GM18867 (cell line): ENCODE results near the gene EXOC2.
"Not testable (repeated sequence)": the region's sequence is repeated elsewhere in the genome, so short reads cannot be mapped to it uniquely, and the experiment has no call there.

ENCODE experiments used
- ATAC-seq: cut with Tn5 transposase; IDR thresholded peaks from one replicate; pipeline ENCODE4 v1.9.1; 2021; ENCODE audit warnings: mild to moderate bottlenecking, moderate library complexity; ENCODE audit not compliant: unreplicated experiment

EXOC2 gene

GRCh38 chr6:593139-593906, 99.6 kb downstream of the EXOC2 start:
- no peak for ATAC-seq

GRCh38 chr6:589090-589489, 103.8 kb downstream of the EXOC2 start:
- no peak for ATAC-seq

DNA sequence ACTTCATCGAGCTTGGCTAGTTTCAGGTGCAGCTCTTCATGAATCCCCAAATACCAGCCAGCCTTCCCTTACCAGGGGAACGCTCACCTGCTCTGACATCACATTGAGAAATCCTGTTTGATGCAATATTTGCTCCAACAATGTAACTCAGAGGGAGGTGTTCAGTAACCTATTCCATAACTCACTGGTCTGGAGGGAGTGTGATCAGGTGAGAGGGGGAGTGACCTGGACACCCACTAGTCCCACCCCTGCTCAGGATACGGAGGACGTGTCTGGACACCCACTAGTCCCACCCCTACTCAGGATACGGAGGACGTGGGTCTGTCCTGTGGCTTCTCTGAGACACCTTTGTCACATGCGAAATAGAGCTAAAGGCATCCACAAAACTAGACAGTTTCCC, 106.4 kb downstream of the EXOC2 start:
- no peak for ATAC-seq

DNA sequence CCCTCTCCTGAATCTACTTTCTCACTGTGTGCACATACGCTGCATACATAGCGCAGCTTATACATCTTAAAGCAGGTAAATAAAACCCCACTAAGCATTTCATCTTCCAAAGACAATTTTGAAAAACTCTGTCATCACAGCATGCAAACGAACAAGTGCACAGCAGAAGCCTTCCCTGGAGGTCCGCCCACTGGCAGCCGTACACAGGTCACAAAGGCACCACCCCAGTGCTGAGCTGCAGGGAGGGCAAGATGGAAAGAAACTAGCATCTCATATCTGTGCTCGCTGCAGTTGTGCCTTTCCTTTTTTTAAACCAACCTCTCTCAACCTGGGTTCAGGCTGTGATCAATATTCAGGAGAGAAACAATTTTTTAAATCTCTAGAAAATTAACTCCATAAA, 109.3 kb downstream of the EXOC2 start:
- ATAC-seq, result no peak

GRCh38 chr6:583116-583515, 109.8 kb downstream of the EXOC2 start:
- ATAC-seq, result no peak

DNA sequence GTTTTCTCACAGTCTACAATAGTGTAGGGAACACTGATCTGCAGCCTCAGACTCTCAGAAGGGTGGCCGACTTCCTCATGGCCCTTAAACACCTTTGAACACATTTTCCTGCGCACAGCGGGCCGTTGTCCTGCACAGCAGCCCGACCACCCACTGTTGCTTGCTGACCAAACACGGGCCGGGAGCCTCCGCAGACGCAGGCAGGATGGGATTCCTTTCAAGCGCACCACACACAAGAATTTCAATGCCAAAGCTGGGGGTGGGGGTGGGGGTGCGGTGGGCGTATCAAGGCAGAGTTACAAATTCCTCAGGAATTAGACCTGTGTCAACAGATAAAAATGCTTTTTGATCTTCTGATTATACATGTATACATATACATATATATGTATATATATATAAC, 110.6 kb downstream of the EXOC2 start:
- ATAC-seq, result no peak

GRCh38 chr6:579339-579738, 113.6 kb downstream of the EXOC2 start:
- ATAC-seq, result no peak

GRCh38 chr6:572596-573265, 120.2 kb downstream of the EXOC2 start:
- no peak for ATAC-seq

GRCh38 chr6:571892-572291, 121.0 kb downstream of the EXOC2 start:
- ATAC-seq, result no peak

GRCh38 chr6:570825-571224, 122.1 kb downstream of the EXOC2 start:
- ATAC-seq, result no peak

- ATAC-seq, result no peak
Observed at GRCh38 chr6:568954-569523, 123.9 kb downstream of the EXOC2 start.

- ATAC-seq, result no peak
Observed at GRCh38 chr6:568085-568484, 124.9 kb downstream of the EXOC2 start.

DNA sequence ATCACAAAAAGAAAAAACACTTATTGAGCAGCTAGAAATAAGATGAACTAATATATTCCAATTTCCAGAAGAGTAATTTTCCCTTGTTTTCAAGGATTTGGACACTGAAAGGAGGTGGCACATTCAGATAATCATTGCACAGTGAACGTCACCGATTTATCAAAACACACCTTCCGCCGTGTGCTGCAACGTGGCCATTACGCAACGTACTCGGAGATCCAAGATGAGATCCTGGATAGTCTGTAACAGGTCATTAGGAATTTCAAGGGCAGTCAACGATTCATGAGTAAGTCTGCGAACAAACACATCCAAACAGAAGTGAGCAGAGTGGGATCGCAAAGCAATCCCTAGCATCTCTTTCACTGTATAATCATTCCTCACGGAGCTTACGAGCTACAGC, 129.1 kb downstream of the EXOC2 start:
- ATAC-seq, result no peak

GRCh38 chr6:562052-562676, 130.8 kb downstream of the EXOC2 start:
- ATAC-seq, result no peak

DNA sequence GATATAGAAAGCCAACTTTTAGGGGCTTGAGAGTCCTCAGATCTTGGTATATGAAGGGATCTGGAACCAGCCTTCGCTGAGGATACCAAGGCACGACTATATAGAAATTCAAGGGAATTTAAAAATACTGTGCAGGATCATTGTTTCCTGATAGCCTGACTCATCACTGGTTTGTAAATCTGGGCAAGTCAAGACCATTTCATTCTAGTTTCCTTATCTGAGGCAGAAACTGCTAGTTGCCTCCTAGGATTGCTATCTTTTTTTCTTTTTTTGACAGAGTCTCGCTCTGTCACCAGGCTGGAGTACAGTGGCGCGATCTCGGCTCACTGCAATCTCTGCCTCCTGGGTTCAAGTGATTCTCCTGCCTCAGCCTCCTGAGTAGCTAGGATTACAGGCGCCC, 131.6 kb downstream of the EXOC2 start:
- ATAC-seq, result not testable (repeated sequence)

- no peak for ATAC-seq
Observed at GRCh38 chr6:558959-559358, 134.0 kb downstream of the EXOC2 start.

GRCh38 chr6:558089-558488, 134.8 kb downstream of the EXOC2 start:
- ATAC-seq, result no peak

DNA sequence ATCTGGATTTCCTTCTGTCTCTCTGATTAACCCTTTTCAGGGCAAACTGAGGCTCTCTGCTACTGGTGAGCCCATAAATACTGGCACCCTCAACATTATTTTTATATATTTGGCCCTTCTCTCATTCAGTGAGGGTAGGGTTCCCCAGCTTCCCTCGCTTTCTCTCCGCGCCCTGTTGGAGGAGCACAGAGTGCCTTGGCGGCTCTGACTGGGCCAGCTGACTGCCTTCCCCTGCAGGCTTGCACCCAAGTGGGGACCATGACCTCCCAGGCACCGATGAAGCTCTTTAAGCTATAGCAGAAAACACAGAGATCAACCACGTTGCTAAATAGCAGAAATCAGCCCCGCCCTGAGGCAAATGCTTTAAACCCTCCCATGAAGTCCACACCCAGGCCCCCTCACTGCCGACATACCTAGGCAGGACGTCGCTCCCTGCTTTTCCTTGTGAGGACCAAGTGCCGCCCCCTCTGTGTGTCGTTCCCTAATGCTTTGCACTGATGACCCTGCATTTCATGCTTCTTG, 141.0 kb downstream of the EXOC2 start:
- ATAC-seq, result no peak

DNA sequence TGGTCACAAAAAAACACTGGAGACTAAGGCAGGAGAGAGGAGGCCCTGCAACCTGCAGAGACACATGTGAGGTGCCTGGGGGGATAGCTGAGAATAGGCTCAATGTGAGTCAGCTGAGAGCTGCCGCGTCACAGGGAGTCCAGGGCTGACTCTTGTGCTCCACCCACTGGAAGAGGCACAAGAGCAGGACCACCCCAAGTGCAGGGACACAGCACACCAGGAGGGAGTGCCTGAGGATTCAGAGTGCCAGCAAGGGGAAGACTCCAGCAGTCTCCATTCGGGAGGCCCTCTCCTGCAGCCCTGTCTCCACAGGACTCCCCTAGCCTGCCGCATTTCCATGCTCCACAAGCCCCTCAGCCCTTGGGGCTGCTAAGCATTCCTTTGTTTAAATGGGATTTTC, 141.5 kb downstream of the EXOC2 start:
- ATAC-seq, result no peak

DNA sequence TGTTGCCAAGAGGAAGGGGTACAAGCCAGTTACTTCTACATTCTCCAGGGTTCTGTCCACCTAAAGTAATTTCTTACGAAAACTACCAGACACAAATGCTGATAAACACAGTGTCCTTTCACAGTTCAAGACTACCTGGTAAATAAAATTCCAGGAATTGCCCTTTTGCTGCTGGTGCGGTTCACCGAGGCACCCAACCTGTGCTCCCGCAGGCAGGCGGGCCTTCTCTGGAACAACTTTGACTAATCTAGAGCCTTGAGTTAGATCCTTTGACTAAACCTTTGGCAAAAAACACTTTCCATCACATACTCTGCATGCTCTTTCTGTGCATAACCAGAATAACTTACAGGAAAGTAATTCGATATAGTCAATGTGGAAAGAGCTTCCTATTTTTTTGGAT, 143.0 kb downstream of the EXOC2 start:
- no peak for ATAC-seq

DNA sequence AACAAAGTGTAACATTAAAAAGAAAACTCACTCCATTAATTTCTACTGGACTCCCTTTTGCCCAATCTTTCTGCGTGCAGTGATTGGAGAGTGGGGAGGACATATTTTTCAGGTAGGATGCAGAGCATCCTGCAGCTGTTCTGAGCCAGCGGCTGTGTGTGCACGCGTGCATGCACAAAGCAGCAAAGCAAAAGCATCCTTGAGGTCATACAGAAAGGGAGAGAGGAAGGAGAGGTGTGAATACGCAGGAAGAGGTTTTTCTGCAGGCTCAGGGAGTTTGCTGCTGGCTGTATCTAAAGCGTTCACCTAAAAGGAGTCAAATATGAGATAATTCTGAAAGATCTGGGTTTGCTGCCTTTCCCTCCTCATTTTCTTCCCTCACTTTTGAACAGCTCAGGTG, 144.4 kb downstream of the EXOC2 start:
- no peak for ATAC-seq

DNA sequence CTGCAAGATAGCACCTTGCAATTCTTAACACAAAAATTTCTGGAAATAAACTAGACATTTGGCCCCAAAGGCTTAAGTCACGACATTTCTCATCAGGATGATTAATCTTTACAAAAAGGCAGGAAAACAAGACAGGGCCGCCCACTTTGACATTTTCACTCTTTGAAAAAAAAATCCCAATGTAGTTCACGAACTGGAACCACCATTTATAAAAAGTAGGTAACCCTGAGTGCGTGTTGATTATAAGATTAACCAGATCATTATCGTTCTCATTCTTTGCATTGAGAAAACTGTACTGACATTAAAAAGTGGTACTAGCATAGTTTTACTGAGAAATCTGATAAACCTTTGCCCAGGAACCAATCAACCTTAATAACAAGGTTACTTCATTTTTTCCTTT, 144.8 kb downstream of the EXOC2 start:
- no peak for ATAC-seq
